ENCODE measurements around the gene CCDC38. TPM values are rescaled to one million over a fixed set of nuclear protein-coding genes. Genes with fewer than 3 reads are reported as not detected.

The CCDC38 gene
- total and polyA plus RNA-seq, 4 donors: 0.46 to 1.4 (median 0.93) TPM

GRCh38 chr12:95896846-95897245 is 45.6 kb downstream of the CCDC38 start:
- 96% methylated on average over 4 of the region's 4 CpGs for WGBS
- no peak overlapping the region for H3K27ac ChIP-seq (ENCODE audit: low read depth in 1 of 2, low read length in 2 of 2)
- H3K4me3 ChIP-seq (ENCODE audit: low read depth in 1 of 3, low read length in 3 of 3): no peak overlapping the region
- DNase-seq (ENCODE audit: low spot score): no peak
- H3K4me1 ChIP-seq (ENCODE audit: control insufficient read depth in 4 of 4, insufficient read depth in 4 of 4, low read length in 3 of 4): no peaks in the 10 kb centered on the region
- no peaks in the 10 kb centered on the region for H3K36me3 ChIP-seq (ENCODE audit: control insufficient read depth in 4 of 4, insufficient read depth in 3 of 4, low read depth in 1 of 4, low read length in 3 of 4)
- H3K27me3 ChIP-seq (ENCODE audit: control insufficient read depth in 4 of 4, insufficient read depth in 4 of 4, low read length in 3 of 4): no peaks in the 10 kb centered on the region
- H3K9ac ChIP-seq (ENCODE audit: low read depth in 1 of 2, low read length in 2 of 2): no peak overlapping the region
- TF ChIP-seq REST (IDR thresholded peaks at IDR 0.05): no peak
- TF ChIP-seq ZBTB33 (IDR thresholded peaks at IDR 0.05): no peak
- TF ChIP-seq ATF3 (IDR thresholded peaks at IDR 0.05): no peak
- no peak for TF ChIP-seq RAD21 (IDR thresholded peaks at IDR 0.05)
- no peak for TF ChIP-seq HNF4A (conservative IDR thresholded peaks at IDR 0.05)
- no peak for TF ChIP-seq FOXA1 (IDR thresholded peaks at IDR 0.05)
- TF ChIP-seq HNF4G (IDR thresholded peaks at IDR 0.05): no peak
- TF ChIP-seq YY1 (IDR thresholded peaks at IDR 0.05): no peak
- no peak for TF ChIP-seq CTCF (IDR thresholded peaks at IDR 0.05; ENCODE audit: low read depth, low read length, missing input control)
- TF ChIP-seq SP1 (IDR thresholded peaks at IDR 0.05): no peak
- TF ChIP-seq FOXA2 (IDR thresholded peaks at IDR 0.05): no peak
- no peak for TF ChIP-seq NR2F2 (IDR thresholded peaks at IDR 0.05)
- TF ChIP-seq GABPA (IDR thresholded peaks at IDR 0.05 in 1 of 2, conservative IDR thresholded peaks at IDR 0.05 in 1 of 2): no peak
- H3K9me3 ChIP-seq (ENCODE audit: control insufficient read depth in 4 of 4, low read length in 3 of 4): no peaks in the 10 kb centered on the region

- H3K9me3 ChIP-seq (ENCODE audit: control insufficient read depth in 4 of 4, low read length in 3 of 4): no peaks in the 10 kb centered on the region
- H3K27ac ChIP-seq (ENCODE audit: low read depth in 1 of 2, low read length in 2 of 2): no peak overlapping the region
- no peaks in the 10 kb centered on the region for H3K4me1 ChIP-seq (ENCODE audit: control insufficient read depth in 4 of 4, insufficient read depth in 4 of 4, low read length in 3 of 4)
- H3K9ac ChIP-seq (ENCODE audit: low read depth in 1 of 2, low read length in 2 of 2): no peak overlapping the region
- 84% methylated on average over 3 of the region's 3 CpGs for WGBS
- H3K27me3 ChIP-seq (ENCODE audit: control insufficient read depth in 4 of 4, insufficient read depth in 4 of 4, low read length in 3 of 4): no peaks in the 10 kb centered on the region
- DNase-seq (ENCODE audit: low spot score): no peak
- no peaks in the 10 kb centered on the region for H3K36me3 ChIP-seq (ENCODE audit: control insufficient read depth in 4 of 4, insufficient read depth in 3 of 4, low read depth in 1 of 4, low read length in 3 of 4)
- H3K4me3 ChIP-seq (ENCODE audit: low read depth in 1 of 3, low read length in 3 of 3): no peak overlapping the region
- no peak for TF ChIP-seq RXRA (IDR thresholded peaks at IDR 0.05)
- no peak for TF ChIP-seq JUND (IDR thresholded peaks at IDR 0.05)
- TF ChIP-seq RAD21 (IDR thresholded peaks at IDR 0.05): no peak
- no peak for TF ChIP-seq SP1 (IDR thresholded peaks at IDR 0.05)
- TF ChIP-seq ZBTB33 (IDR thresholded peaks at IDR 0.05): no peak
- TF ChIP-seq MAX (IDR thresholded peaks at IDR 0.05): no peak
- no peak for TF ChIP-seq CTCF (IDR thresholded peaks at IDR 0.05; ENCODE audit: low read depth, low read length, missing input control)
- no peak for TF ChIP-seq REST (IDR thresholded peaks at IDR 0.05)
- no peak for TF ChIP-seq NR2F2 (IDR thresholded peaks at IDR 0.05)
These were observed 51.5 kb downstream of the CCDC38 start for GRCh38 chr12:95890958-95891357.
